Caco-2 (cell line): ENCODE measurements around the gene DCUN1D3. TPM values are rescaled to one million over a fixed set of nuclear protein-coding genes. Genes with fewer than 3 reads are reported as not detected.

ENCODE experiments used
- BruUV-seq: library from RNA; stranded (reverse); fragments of 400-500 nt; replicated peaks from 2 replicates; lab custom pipeline; 2021; lab: Mats Ljungman, UMichigan
- CTCF ChIA-PET: fragments of 300-600 bp; sonication (Branson Sonifier 250); formaldehyde crosslinking; loops from one replicate; lab custom pipeline; 2022; ENCODE audit warnings: antibody characterized with exemption; lab: Charles Lee
- POLR2A ChIA-PET: fragments of 300-600 bp; sonication (Branson Sonifier 250); formaldehyde crosslinking; loops from one replicate; lab custom pipeline; 2022; ENCODE audit warnings: antibody characterized with exemption; lab: Charles Lee
- DNase-seq, 2 experiments: peaks; one replicate each; pipeline versions ENCODE4 v3.0.0 to v3.0.0-alpha.2; 2020 to 2022
- H3K27me3 ChIP-seq: replicated peaks from 2 replicates; pipeline ENCODE4 v1.6.0; 2011; ENCODE audit warnings: low read length; ENCODE audit not compliant: control insufficient read depth, insufficient read depth
- H3K36me3 ChIP-seq: 2 replicates; pipeline ENCODE4 v1.5.1; 2011; ENCODE audit warnings: low read length; ENCODE audit not compliant: control insufficient read depth, insufficient read depth
- H3K4me1 ChIP-seq: fragments of 250-450 bp; sonication (Bioruptor Pico); 2 replicates; pipeline ENCODE4 v1.5.1; 2020; ENCODE audit warnings: mild to moderate bottlenecking
- H3K4me3 ChIP-seq: 2 replicates; pipeline ENCODE4 v1.5.1; 2011; ENCODE audit warnings: low read depth, mild to moderate bottlenecking, control low read depth, low read length
- H3K9me3 ChIP-seq: fragments of 250-450 bp; sonication (Bioruptor Pico); 2 replicates; pipeline ENCODE4 v1.5.1; 2020; ENCODE audit warnings: mild to moderate bottlenecking, moderate library complexity
- H3K27ac Mint-ChIP-seq: one replicate; pipeline ENCODE4 v1.8.0; 2022; ENCODE audit warnings: mixed read lengths; ENCODE audit not compliant: unreplicated experiment
- H3K27me3 Mint-ChIP-seq: one replicate; pipeline ENCODE4 v1.8.0; 2022; ENCODE audit warnings: mixed read lengths; ENCODE audit not compliant: insufficient read depth, unreplicated experiment
- H3K36me3 Mint-ChIP-seq: one replicate; pipeline ENCODE4 v1.8.0; 2022; ENCODE audit warnings: mild to moderate bottlenecking, mixed read lengths; ENCODE audit not compliant: insufficient read depth, unreplicated experiment
- H3K4me1 Mint-ChIP-seq: one replicate; pipeline ENCODE4 v1.8.0; 2022; ENCODE audit warnings: low read depth, mixed read lengths; ENCODE audit not compliant: unreplicated experiment
- H3K4me3 Mint-ChIP-seq: one replicate; pipeline ENCODE4 v1.8.0; 2022; ENCODE audit warnings: mild to moderate bottlenecking, moderate library complexity, mixed read lengths; ENCODE audit not compliant: unreplicated experiment
- H3K9me3 Mint-ChIP-seq: one replicate; pipeline ENCODE4 v1.8.0; 2022; ENCODE audit warnings: mixed read lengths; ENCODE audit not compliant: unreplicated experiment
- intact Hi-C: fragments of 100-400 bp; cut with micrococcal nuclease; formaldehyde crosslinking; loops from one replicate; pipeline ENCODE4 v1.10.0; 2022; ENCODE audit not compliant: unreplicated experiment
- total RNA-seq: library from RNA; stranded (reverse); gene quantifications from 2 replicates; pipeline ENCODE4 v1.2.3, GENCODE V29; 2022
- TF ChIP-seq, protein P1 (sequence below), 2 experiments: fragments of 200-600 bp in 1 of 2; IDR thresholded peaks; 1 replicate in 1 of 2; 2 replicates in 1 of 2; pipeline versions ENCODE4 v1.5.1 to v1.8.0; 2011 to 2022; ENCODE audit warnings: antibody characterized with exemption in 1 of 2, control low read depth in 1 of 2, inconsistent platforms in 1 of 2, low read depth in 1 of 2, low read length in 1 of 2, mild to moderate bottlenecking in 1 of 2, moderate library complexity in 1 of 2; ENCODE audit not compliant: insufficient read depth in 1 of 2, severe bottlenecking in 1 of 2, unreplicated experiment in 1 of 2

DCUN1D3 gene
- total RNA-seq, 1 experiment from 2014 or later: 19.2 TPM

DNA sequence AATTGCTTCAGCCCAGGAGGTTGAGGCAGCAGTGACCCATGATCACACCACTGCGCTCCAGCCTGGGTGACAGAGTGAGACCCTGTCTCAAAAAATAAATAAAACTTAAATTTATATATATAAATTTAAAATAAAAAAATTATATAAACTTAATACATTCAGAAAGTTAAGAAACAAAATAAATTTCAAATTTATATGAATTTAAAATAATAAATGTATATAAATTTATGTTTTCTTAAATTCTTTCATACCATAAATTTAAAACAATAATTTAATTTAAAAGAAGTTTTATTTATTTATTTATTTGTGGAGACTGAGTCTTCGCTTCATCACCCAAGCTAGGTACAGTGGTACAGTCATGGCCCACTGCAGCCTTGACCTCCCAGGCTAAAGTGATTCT lies 20.6 kb upstream of the DCUN1D3 start:
- no peak for DNase-seq
- Histone ChIP-seq H3K4me1 (peaks cover 6% of the 10 kb centered on the region), H3K36me3 (no peaks in the 10 kb centered on the region), H3K4me3 (no peak overlapping the region), H3K27me3 (no peaks in the 10 kb centered on the region), H3K9me3 (no peaks in the 10 kb centered on the region)
- BruUV-seq: no TSS peak
- Mint-ChIP-seq H3K4me3 (no peak overlapping the region), H3K4me1 (peaks cover 16% of the 10 kb centered on the region), H3K9me3 (peaks cover 10% of the 10 kb centered on the region), H3K36me3 (peaks cover 12% of the 10 kb centered on the region), H3K27ac (no peak overlapping the region), H3K27me3 (no peaks in the 10 kb centered on the region)
- intact Hi-C loops: no loop called here
- CTCF ChIA-PET: no interaction called here
- POLR2A ChIA-PET: interaction anchor here (0.8 kb wide), 1 partner anchor 20 kb away, joined by 4 read pairs; the partner anchor contains the start of genes DCUN1D3 and LYRM1
- TF ChIP-seq, protein P1, sequence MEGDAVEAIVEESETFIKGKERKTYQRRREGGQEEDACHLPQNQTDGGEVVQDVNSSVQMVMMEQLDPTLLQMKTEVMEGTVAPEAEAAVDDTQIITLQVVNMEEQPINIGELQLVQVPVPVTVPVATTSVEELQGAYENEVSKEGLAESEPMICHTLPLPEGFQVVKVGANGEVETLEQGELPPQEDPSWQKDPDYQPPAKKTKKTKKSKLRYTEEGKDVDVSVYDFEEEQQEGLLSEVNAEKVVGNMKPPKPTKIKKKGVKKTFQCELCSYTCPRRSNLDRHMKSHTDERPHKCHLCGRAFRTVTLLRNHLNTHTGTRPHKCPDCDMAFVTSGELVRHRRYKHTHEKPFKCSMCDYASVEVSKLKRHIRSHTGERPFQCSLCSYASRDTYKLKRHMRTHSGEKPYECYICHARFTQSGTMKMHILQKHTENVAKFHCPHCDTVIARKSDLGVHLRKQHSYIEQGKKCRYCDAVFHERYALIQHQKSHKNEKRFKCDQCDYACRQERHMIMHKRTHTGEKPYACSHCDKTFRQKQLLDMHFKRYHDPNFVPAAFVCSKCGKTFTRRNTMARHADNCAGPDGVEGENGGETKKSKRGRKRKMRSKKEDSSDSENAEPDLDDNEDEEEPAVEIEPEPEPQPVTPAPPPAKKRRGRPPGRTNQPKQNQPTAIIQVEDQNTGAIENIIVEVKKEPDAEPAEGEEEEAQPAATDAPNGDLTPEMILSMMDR (IDR thresholded peaks at IDR 0.05; ENCODE audit: insufficient read depth in 1 of 2, low read depth in 1 of 2, low read length in 1 of 2, severe bottlenecking in 1 of 2, unreplicated experiment in 1 of 2): no peak

DNA sequence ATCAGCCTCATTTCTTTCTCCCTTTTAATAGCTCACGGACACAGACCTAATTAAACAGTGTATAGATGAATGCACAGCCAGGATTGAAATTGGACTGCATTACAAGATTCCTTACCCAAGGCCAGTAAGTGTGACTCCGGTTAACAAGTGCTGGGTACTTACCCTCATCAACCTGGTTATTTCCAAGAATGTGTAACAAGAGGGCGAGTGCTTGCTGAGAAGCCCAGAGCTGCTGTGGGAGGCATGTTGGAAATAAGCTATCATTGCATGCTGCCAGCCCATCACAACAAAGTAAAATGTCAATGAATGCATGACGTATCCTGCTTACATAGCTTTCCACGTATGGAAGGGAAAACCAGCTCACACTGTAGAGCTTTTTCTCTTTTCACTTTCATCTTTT lies 19.9 kb upstream of the DCUN1D3 start:
- Histone ChIP-seq H3K9me3 (no peaks in the 10 kb centered on the region), H3K36me3 (no peaks in the 10 kb centered on the region), H3K4me1 (no peaks in the 10 kb centered on the region; the same call in 1 of the 2 replicates), H3K27me3 (no peaks in the 10 kb centered on the region), H3K4me3 (no peak overlapping the region)
- peaks cover 6% of the 10 kb centered on the region for H3K36me3 Mint-ChIP-seq
- ChIA-PET POLR2A (interaction anchor here (0.8 kb wide), 1 partner anchor 20 kb away, joined by 4 read pairs; the partner anchor contains the start of genes DCUN1D3 and LYRM1), CTCF (no interaction called here)
- no peaks in the 10 kb centered on the region for H3K27me3 Mint-ChIP-seq
- H3K27ac Mint-ChIP-seq: no peak overlapping the region
- intact Hi-C loops: no loop called here
- peaks cover 12% of the 10 kb centered on the region for H3K4me1 Mint-ChIP-seq
- DNase-seq: no peak
- TF ChIP-seq, protein P1 (IDR thresholded peaks at IDR 0.05; ENCODE audit: insufficient read depth in 1 of 2, low read depth in 1 of 2, low read length in 1 of 2, severe bottlenecking in 1 of 2, unreplicated experiment in 1 of 2): no peak
- H3K4me3 Mint-ChIP-seq: no peak overlapping the region
- no TSS peak for BruUV-seq
- H3K9me3 Mint-ChIP-seq: peaks cover 10% of the 10 kb centered on the region

DNA sequence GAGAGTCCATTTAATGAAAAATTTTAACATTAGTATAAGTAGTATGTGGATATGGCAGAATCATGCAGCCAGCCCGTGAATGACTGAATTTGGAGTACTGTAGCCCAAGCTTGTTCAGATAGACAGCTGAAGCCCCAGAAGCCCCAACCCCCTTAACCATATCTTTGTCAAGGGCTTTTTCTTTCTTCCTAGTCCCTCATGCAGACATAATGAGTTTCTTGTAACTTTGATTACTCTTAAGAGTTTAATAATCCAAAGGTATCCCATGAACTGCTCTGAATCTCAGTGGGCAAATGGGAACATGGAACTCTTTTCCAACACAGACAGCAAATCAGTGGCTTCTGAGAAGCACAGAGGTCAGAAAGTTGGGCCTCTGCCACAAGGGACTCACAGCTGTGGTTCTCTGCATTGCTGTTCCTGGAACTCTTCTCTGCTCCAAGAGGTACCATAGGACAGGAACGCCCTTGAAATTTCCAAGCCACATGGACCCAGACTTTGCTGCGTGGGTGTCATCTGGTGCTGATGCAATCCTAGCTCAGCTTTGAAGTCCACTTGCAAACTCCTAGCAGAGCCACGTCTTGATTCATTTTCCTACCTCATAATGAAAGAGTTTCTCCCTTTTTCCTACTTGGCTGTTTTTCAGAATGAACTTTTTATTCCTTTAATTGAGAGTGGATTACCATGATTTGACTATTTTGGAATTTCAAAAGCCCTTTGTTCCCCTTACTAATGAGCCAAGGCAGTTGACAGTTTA lies 18.5 kb upstream of the DCUN1D3 start:
- no peaks in the 10 kb centered on the region for H3K27me3 ChIP-seq
- H3K36me3 ChIP-seq: no peaks in the 10 kb centered on the region
- H3K4me3 Mint-ChIP-seq: no peak overlapping the region
- ChIA-PET POLR2A (no interaction called here), CTCF (no interaction called here)
- intact Hi-C loops: no loop called here
- no peak overlapping the region for H3K4me3 ChIP-seq
- TF ChIP-seq, protein P1 (IDR thresholded peaks at IDR 0.05; ENCODE audit: insufficient read depth in 1 of 2, low read depth in 1 of 2, low read length in 1 of 2, severe bottlenecking in 1 of 2, unreplicated experiment in 1 of 2): no peak
- H3K4me1 Mint-ChIP-seq: peaks cover 12% of the 10 kb centered on the region
- DNase-seq: no peak
- H3K9me3 Mint-ChIP-seq: peaks cover 10% of the 10 kb centered on the region
- no peaks in the 10 kb centered on the region for H3K4me1 ChIP-seq
- no peaks in the 10 kb centered on the region for H3K9me3 ChIP-seq
- no peak overlapping the region for H3K27ac Mint-ChIP-seq
- no TSS peak for BruUV-seq
- no peaks in the 10 kb centered on the region for H3K27me3 Mint-ChIP-seq
- H3K36me3 Mint-ChIP-seq: peaks cover 6% of the 10 kb centered on the region
